ENCODE measurements around the gene GBA3. TPM values are rescaled to one million over a fixed set of nuclear protein-coding genes. Genes with fewer than 3 reads are reported as not detected.

The GBA3 gene
- total RNA-seq, 5 donors from 2014 or later (not counting 1 experiment from before 2014, with no cell fraction given), result 0.12 TPM; not detected in 4

DNA sequence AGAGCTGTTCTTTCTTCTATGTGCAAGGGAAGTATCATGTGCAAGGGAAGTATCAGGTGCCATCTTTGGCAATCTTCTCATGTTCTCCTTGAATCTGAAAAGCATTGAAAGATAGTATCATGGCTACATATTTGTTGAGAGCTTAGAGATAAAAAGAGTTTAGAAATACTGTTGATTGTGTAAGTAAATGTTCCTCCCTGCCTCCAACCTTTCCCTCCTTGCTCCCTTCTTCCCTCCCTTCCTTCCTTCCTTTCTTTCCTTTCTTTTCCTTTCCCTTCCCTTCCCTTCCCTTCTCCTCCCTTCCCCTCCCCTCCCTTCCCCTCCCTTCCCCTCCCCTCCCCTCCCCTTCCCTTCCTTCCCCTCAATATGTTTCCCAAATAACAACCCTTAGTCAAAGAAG lies 108.7 kb downstream of the GBA3 start:
- H3K4me1 Mint-ChIP-seq, result no peaks in the 10 kb centered on the region
- H3K9me3 ChIP-seq, result no peaks in the 10 kb centered on the region
- H3K27me3 Mint-ChIP-seq, result no peaks in the 10 kb centered on the region
- no peaks in the 10 kb centered on the region for H3K36me3 Mint-ChIP-seq
- DNase-seq (no peak), ATAC-seq (replicated peaks in 1 of 4) (no peak)
- no peak overlapping the region for H3K4me3 ChIP-seq (ENCODE audit: control insufficient read depth in 1 of 2, extremely low read depth in 1 of 2, low read length in 1 of 2)
- peaks cover 0 to 4% (median 3%) of the 10 kb centered on the region in 3 donors for H3K9me3 Mint-ChIP-seq
- H3K4me3 Mint-ChIP-seq, result no peak overlapping the region
- ChIA-PET POLR2A (interaction anchor here in 1 of 2 donors (0.6 kb wide), 1 partner anchor 1198 kb away, joined by 3 read pairs; no protein-coding TSS in a partner anchor), CTCF (no interaction called here)
- no peaks in the 10 kb centered on the region for H3K4me1 ChIP-seq (ENCODE audit: control insufficient read depth in 1 of 2, extremely low read depth in 1 of 2, insufficient read depth in 2 of 2, low read length in 2 of 2)
- no peaks in the 10 kb centered on the region for H3K36me3 ChIP-seq (ENCODE audit: control insufficient read depth in 2 of 2, extremely low read depth in 1 of 2, insufficient read depth in 1 of 2, low read length in 1 of 2)
- no peaks in the 10 kb centered on the region for H3K27me3 ChIP-seq (replicated peaks in 1 of 2; ENCODE audit: control insufficient read depth in 2 of 2, extremely low read depth in 1 of 2, insufficient read depth in 2 of 2, low read length in 1 of 2)
- H3K27ac ChIP-seq (ENCODE audit: low read length), result no peak overlapping the region
- H3K27ac Mint-ChIP-seq, result no peak overlapping the region

DNA sequence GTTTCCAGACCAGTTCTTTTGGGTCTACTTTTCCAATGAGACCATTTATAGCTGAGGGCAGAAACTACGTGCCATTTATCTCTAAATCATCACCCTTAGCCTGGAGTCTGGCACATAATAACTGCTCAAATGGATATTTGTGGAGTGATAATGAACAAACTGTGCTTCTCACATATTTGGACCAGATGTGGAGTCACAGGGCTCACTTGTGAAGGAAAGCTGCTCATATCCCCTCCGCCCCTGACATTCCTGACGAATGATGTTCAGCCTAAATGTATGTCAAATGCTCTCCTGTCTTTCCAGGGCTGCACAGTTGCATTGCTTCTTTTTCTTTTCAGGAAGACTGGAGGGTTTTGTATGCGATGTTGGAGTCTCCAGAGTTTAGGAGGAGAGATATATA lies 110.1 kb downstream of the GBA3 start:
- H3K4me1 ChIP-seq (ENCODE audit: control insufficient read depth in 1 of 2, extremely low read depth in 1 of 2, insufficient read depth in 2 of 2, low read length in 2 of 2), result no peaks in the 10 kb centered on the region
- Mint-ChIP-seq H3K27me3 (no peaks in the 10 kb centered on the region), H3K36me3 (no peaks in the 10 kb centered on the region), H3K9me3 (peaks cover 0 to 7% (median 4%) of the 10 kb centered on the region in 3 donors), H3K4me1 (no peaks in the 10 kb centered on the region), H3K4me3 (no peak overlapping the region), H3K27ac (no peak overlapping the region)
- no peak overlapping the region for H3K4me3 ChIP-seq (ENCODE audit: control insufficient read depth in 1 of 2, extremely low read depth in 1 of 2, low read length in 1 of 2)
- H3K9me3 ChIP-seq, result no peaks in the 10 kb centered on the region
- ChIA-PET CTCF (no interaction called here), POLR2A (no interaction called here)
- H3K27me3 ChIP-seq (replicated peaks in 1 of 2; ENCODE audit: control insufficient read depth in 2 of 2, extremely low read depth in 1 of 2, insufficient read depth in 2 of 2, low read length in 1 of 2), result no peaks in the 10 kb centered on the region
- H3K36me3 ChIP-seq (ENCODE audit: control insufficient read depth in 2 of 2, extremely low read depth in 1 of 2, insufficient read depth in 1 of 2, low read length in 1 of 2), result no peaks in the 10 kb centered on the region
- no peak for DNase-seq
- ATAC-seq (replicated peaks in 1 of 4), result no peak
- WGBS (ENCODE audit: insufficient coverage), result 86% methylated on average over 2 of the region's 4 CpGs
- no peak overlapping the region for H3K27ac ChIP-seq (ENCODE audit: low read length)

GRCh38 chr4:22803512-22803911 lies 110.8 kb downstream of the GBA3 start:
- no peak for ATAC-seq (replicated peaks in 1 of 4)
- 67% methylated on average over 3 of the region's 3 CpGs for WGBS (ENCODE audit: insufficient coverage)
- CTCF ChIA-PET, result no interaction called here
- Histone ChIP-seq H3K4me1 (ENCODE audit: control insufficient read depth in 1 of 2, extremely low read depth in 1 of 2, insufficient read depth in 2 of 2, low read length in 2 of 2) (no peaks in the 10 kb centered on the region), H3K36me3 (ENCODE audit: control insufficient read depth in 2 of 2, extremely low read depth in 1 of 2, insufficient read depth in 1 of 2, low read length in 1 of 2) (no peaks in the 10 kb centered on the region), H3K27ac (ENCODE audit: low read length) (no peak overlapping the region), H3K9me3 (no peaks in the 10 kb centered on the region), H3K4me3 (ENCODE audit: control insufficient read depth in 1 of 2, extremely low read depth in 1 of 2, low read length in 1 of 2) (no peak overlapping the region), H3K27me3 (replicated peaks in 1 of 2; ENCODE audit: control insufficient read depth in 2 of 2, extremely low read depth in 1 of 2, insufficient read depth in 2 of 2, low read length in 1 of 2) (no peaks in the 10 kb centered on the region)
- Mint-ChIP-seq H3K4me1 (no peaks in the 10 kb centered on the region), H3K4me3 (no peak overlapping the region), H3K27ac (no peak overlapping the region), H3K36me3 (no peaks in the 10 kb centered on the region), H3K27me3 (no peaks in the 10 kb centered on the region), H3K9me3 (peaks cover 0 to 7% (median 4%) of the 10 kb centered on the region in 3 donors)
- POLR2A ChIA-PET, result no interaction called here
- no peak for DNase-seq

DNA sequence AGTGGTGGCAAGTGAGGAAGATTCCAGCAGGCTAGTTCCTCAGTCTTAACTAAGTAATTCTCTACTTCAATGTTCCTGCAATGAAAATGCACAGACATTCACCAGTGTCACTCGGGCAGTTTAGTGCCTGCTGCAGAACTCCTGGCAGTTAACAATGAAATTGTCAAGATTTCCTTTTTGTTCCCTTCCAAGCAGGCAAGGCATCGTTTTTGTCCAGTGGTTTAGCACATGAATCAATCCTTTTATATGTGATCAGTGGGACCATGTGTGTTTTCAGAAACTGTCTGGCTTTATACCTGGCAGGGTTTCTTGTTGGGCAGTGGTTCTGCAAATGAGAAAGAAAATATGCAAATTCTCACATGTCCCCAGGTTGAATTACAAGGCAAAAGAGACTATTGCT lies 122.2 kb downstream of the GBA3 start:
- H3K9me3 ChIP-seq, result no peaks in the 10 kb centered on the region
- H3K27ac Mint-ChIP-seq, result no peak overlapping the region
- no peak overlapping the region for H3K4me3 ChIP-seq (ENCODE audit: control insufficient read depth in 1 of 2, extremely low read depth in 1 of 2, low read length in 1 of 2)
- H3K4me1 Mint-ChIP-seq, result no peaks in the 10 kb centered on the region
- peaks cover 7 to 10% (median 8%) of the 10 kb centered on the region in 3 donors for H3K9me3 Mint-ChIP-seq
- H3K4me1 ChIP-seq (ENCODE audit: control insufficient read depth in 1 of 2, extremely low read depth in 1 of 2, insufficient read depth in 2 of 2, low read length in 2 of 2), result no peaks in the 10 kb centered on the region
- no peaks in the 10 kb centered on the region for H3K36me3 Mint-ChIP-seq
- H3K4me3 Mint-ChIP-seq, result no peak overlapping the region
- H3K27me3 Mint-ChIP-seq, result peaks cover 0 to 3% of the 10 kb centered on the region in 2 donors
- CTCF ChIA-PET, result no interaction called here
- no peaks in the 10 kb centered on the region for H3K36me3 ChIP-seq (ENCODE audit: control insufficient read depth in 2 of 2, extremely low read depth in 1 of 2, insufficient read depth in 1 of 2, low read length in 1 of 2)
- WGBS (ENCODE audit: insufficient coverage), result 14% methylated on average over 1 of the region's 2 CpGs
- no peaks in the 10 kb centered on the region for H3K27me3 ChIP-seq (replicated peaks in 1 of 2; ENCODE audit: control insufficient read depth in 2 of 2, extremely low read depth in 1 of 2, insufficient read depth in 2 of 2, low read length in 1 of 2)
- no peak for DNase-seq
- POLR2A ChIA-PET, result no interaction called here
- no peak for ATAC-seq (replicated peaks in 1 of 4)
- H3K27ac ChIP-seq (ENCODE audit: low read length), result no peak overlapping the region

DNA sequence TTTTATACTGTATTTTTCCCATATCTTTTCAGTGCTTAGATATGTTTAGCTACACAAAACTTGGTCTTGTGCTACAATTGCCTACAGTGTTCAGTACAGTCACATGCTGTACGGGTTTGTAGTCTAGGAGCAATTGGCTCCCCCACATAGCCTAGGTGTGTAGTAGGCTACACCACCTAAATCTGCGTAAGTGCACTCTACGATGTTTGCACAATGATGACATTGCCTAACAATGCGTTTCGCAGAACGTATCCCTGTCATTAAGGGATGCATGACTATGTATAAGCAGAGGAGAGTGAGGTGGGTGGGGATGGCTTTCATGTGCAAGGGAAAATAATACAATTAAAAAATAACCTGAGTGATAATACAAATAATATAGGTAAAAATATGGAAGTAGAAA lies 131.4 kb downstream of the GBA3 start:
- Mint-ChIP-seq H3K27me3 (no peaks in the 10 kb centered on the region), H3K4me1 (no peaks in the 10 kb centered on the region), H3K9me3 (peaks cover 0 to 8% (median 3%) of the 10 kb centered on the region in 3 donors), H3K36me3 (no peaks in the 10 kb centered on the region), H3K4me3 (no peak overlapping the region), H3K27ac (no peak overlapping the region)
- H3K4me3 ChIP-seq (ENCODE audit: control insufficient read depth in 1 of 2, extremely low read depth in 1 of 2, low read length in 1 of 2), result no peak overlapping the region
- no peak overlapping the region for H3K27ac ChIP-seq (ENCODE audit: low read length)
- H3K4me1 ChIP-seq (ENCODE audit: control insufficient read depth in 1 of 2, extremely low read depth in 1 of 2, insufficient read depth in 2 of 2, low read length in 2 of 2), result no peaks in the 10 kb centered on the region
- H3K36me3 ChIP-seq (ENCODE audit: control insufficient read depth in 2 of 2, extremely low read depth in 1 of 2, insufficient read depth in 1 of 2, low read length in 1 of 2), result no peaks in the 10 kb centered on the region
- 100% methylated on average over 1 of the region's 6 CpGs for WGBS (ENCODE audit: insufficient coverage)
- CTCF ChIA-PET, result no interaction called here
- DNase-seq (no peak), ATAC-seq (replicated peaks in 1 of 4) (no peak)
- no peaks in the 10 kb centered on the region for H3K9me3 ChIP-seq
- POLR2A ChIA-PET, result interaction anchor here in 1 of 2 donors (0.6 kb wide), 1 partner anchor 11 kb away, joined by 3 read pairs; no protein-coding TSS in a partner anchor
- H3K27me3 ChIP-seq (replicated peaks in 1 of 2; ENCODE audit: control insufficient read depth in 2 of 2, extremely low read depth in 1 of 2, insufficient read depth in 2 of 2, low read length in 1 of 2), result no peaks in the 10 kb centered on the region

GRCh38 chr4:22842360-22843018 lies 149.8 kb downstream of the GBA3 start:
- no peak overlapping the region for H3K27ac Mint-ChIP-seq
- Histone ChIP-seq H3K4me1 (ENCODE audit: control insufficient read depth in 1 of 2, extremely low read depth in 1 of 2, insufficient read depth in 2 of 2, low read length in 2 of 2) (no peaks in the 10 kb centered on the region), H3K36me3 (ENCODE audit: control insufficient read depth in 2 of 2, extremely low read depth in 1 of 2, insufficient read depth in 1 of 2, low read length in 1 of 2) (no peaks in the 10 kb centered on the region), H3K27ac (ENCODE audit: low read length) (no peak overlapping the region), H3K27me3 (replicated peaks in 1 of 2; ENCODE audit: control insufficient read depth in 2 of 2, extremely low read depth in 1 of 2, insufficient read depth in 2 of 2, low read length in 1 of 2) (no peaks in the 10 kb centered on the region), H3K4me3 (ENCODE audit: control insufficient read depth in 1 of 2, extremely low read depth in 1 of 2, low read length in 1 of 2) (no peak overlapping the region), H3K9me3 (no peaks in the 10 kb centered on the region)
- H3K36me3 Mint-ChIP-seq, result no peaks in the 10 kb centered on the region
- ChIA-PET POLR2A (no interaction called here), CTCF (no interaction called here)
- WGBS (ENCODE audit: insufficient coverage), result 71% methylated on average over 1 of the region's 5 CpGs
- no peak overlapping the region for H3K4me3 Mint-ChIP-seq
- ATAC-seq (replicated peaks in 1 of 4) (no peak), DNase-seq (no peak)
- peaks cover 0 to 3% (median 0%) of the 10 kb centered on the region in 3 donors for H3K9me3 Mint-ChIP-seq
- H3K4me1 Mint-ChIP-seq, result no peaks in the 10 kb centered on the region
- H3K27me3 Mint-ChIP-seq, result no peaks in the 10 kb centered on the region

DNA sequence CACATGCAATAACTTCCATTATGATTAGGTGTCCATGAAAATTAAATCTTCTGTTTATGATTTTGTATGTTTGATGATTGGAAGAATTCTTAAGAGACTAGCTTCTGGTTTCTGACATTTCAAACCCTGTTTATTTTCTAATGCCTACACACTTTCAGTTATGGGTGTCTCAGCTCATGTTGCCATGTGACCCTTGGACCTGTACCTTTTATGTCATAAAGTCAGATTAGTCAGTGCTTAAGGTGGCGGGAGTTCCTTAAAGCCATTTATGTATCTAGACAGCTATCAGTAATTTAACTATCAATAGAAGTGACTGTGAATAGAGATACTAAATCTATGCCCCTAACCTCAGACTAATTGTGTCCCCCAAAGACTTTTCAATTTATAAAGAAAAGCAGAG lies 155.6 kb downstream of the GBA3 start:
- H3K9me3 Mint-ChIP-seq, result peaks cover 0 to 4% (median 3%) of the 10 kb centered on the region in 3 donors
- H3K4me3 Mint-ChIP-seq, result no peak overlapping the region
- ChIA-PET POLR2A (no interaction called here), CTCF (no interaction called here)
- no peak for DNase-seq
- no peak overlapping the region for H3K27ac ChIP-seq (ENCODE audit: low read length)
- H3K27me3 ChIP-seq (replicated peaks in 1 of 2; ENCODE audit: control insufficient read depth in 2 of 2, extremely low read depth in 1 of 2, insufficient read depth in 2 of 2, low read length in 1 of 2), result no peaks in the 10 kb centered on the region
- H3K36me3 ChIP-seq (ENCODE audit: control insufficient read depth in 2 of 2, extremely low read depth in 1 of 2, insufficient read depth in 1 of 2, low read length in 1 of 2), result no peaks in the 10 kb centered on the region
- ATAC-seq (replicated peaks in 1 of 4), result no peak
- no CpG with 5 or more reads among the region's 1 CpG for WGBS (ENCODE audit: insufficient coverage)
- no peak overlapping the region for H3K27ac Mint-ChIP-seq
- H3K4me1 ChIP-seq (ENCODE audit: control insufficient read depth in 1 of 2, extremely low read depth in 1 of 2, insufficient read depth in 2 of 2, low read length in 2 of 2), result no peaks in the 10 kb centered on the region
- H3K9me3 ChIP-seq, result no peaks in the 10 kb centered on the region
- no peaks in the 10 kb centered on the region for H3K36me3 Mint-ChIP-seq
- H3K4me3 ChIP-seq (ENCODE audit: control insufficient read depth in 1 of 2, extremely low read depth in 1 of 2, low read length in 1 of 2), result no peak overlapping the region
- H3K4me1 Mint-ChIP-seq, result no peaks in the 10 kb centered on the region
- H3K27me3 Mint-ChIP-seq, result peaks cover 0 to 4% of the 10 kb centered on the region in 2 donors

Data from T-cell (primary cell).